ENCODE results near the gene OR52W1. TPM values are rescaled to one million over a fixed set of nuclear protein-coding genes. Genes with fewer than 3 reads are reported as not detected.

The OR52W1 gene
- total and polyA plus RNA-seq, 2 donors (not counting 1 experiment from before 2014, with no cell fraction given): not detected

GRCh38 chr11:6237761-6238302, 38.8 kb downstream of the OR52W1 start:
- no peak for DNase-seq (ENCODE audit: low read depth in 2 of 2)
- H3K4me3 ChIP-seq (replicated peaks in 1 of 4; ENCODE audit: control extremely low read depth in 1 of 4, insufficient read depth in 1 of 4, low read depth in 3 of 4, low read length in 4 of 4): no peak overlapping the region

GRCh38 chr11:6238902-6239301, 39.9 kb downstream of the OR52W1 start, which contains the start of gene CNGA4:
Gene CNGA4 (plus strand): TSS chr11:6239089. CDS start chr11:6239207, 118 bp downstream.
- H3K27me3 ChIP-seq (ENCODE audit: control insufficient read depth, insufficient read depth, low read length): peaks cover 10% of the 10 kb centered on the region
- H3K36me3 ChIP-seq (ENCODE audit: control insufficient read depth, insufficient read depth, low read length): no peaks in the 10 kb centered on the region
- H2AFZ ChIP-seq (ENCODE audit: low read length): no peak within 1 kb of the TSS
- TF ChIP-seq EZH2 (IDR thresholded peaks at IDR 0.05; ENCODE audit: low read length, missing control alignments) (no peak), CTCF (conservative IDR thresholded peaks at IDR 0.05 in 1 of 2, IDR thresholded peaks at IDR 0.05 in 1 of 2; ENCODE audit: low read depth in 1 of 2, low read length in 2 of 2) (no peak)
- H3K9me3 ChIP-seq (ENCODE audit: control insufficient read depth, insufficient read depth, low read depth, low read length): no peaks in the 10 kb centered on the region
- no peak within 1 kb of the TSS for H3K4me3 ChIP-seq (replicated peaks in 1 of 4; ENCODE audit: control extremely low read depth in 1 of 4, insufficient read depth in 1 of 4, low read depth in 3 of 4, low read length in 4 of 4)
- no peak within 1 kb of the TSS for H3K27ac ChIP-seq (ENCODE audit: insufficient read depth, low read length)
- H3K4me2 ChIP-seq (ENCODE audit: extremely low read depth, insufficient read depth, low read length): no peak within 1 kb of the TSS
- no peak for DNase-seq (ENCODE audit: low read depth in 2 of 2)
- no peaks in the 10 kb centered on the region for H4K20me1 ChIP-seq (ENCODE audit: control insufficient read depth, extremely low read depth, insufficient read depth, low read length)
- no peak within 1 kb of the TSS for H3K9ac ChIP-seq (ENCODE audit: insufficient read depth, low read length)
- no peaks in the 10 kb centered on the region for H3K4me1 ChIP-seq (ENCODE audit: control insufficient read depth, extremely low read depth, insufficient read depth, low read length)
- peaks cover 4% of the 10 kb centered on the region for H3K79me2 ChIP-seq (ENCODE audit: control insufficient read depth, insufficient read depth, low read length)

More at GRCh38 chr11:6237761-6238302, 38.8 kb downstream of the OR52W1 start:
- Histone ChIP-seq H3K4me2 (ENCODE audit: extremely low read depth, insufficient read depth, low read length) (no peak overlapping the region), H3K9me3 (ENCODE audit: control insufficient read depth, insufficient read depth, low read depth, low read length) (no peaks in the 10 kb centered on the region), H4K20me1 (ENCODE audit: control insufficient read depth, extremely low read depth, insufficient read depth, low read length) (no peaks in the 10 kb centered on the region), H3K27ac (ENCODE audit: insufficient read depth, low read length) (no peak overlapping the region), H3K9ac (ENCODE audit: insufficient read depth, low read length) (no peak overlapping the region), H2AFZ (ENCODE audit: low read length) (no peak overlapping the region), H3K36me3 (ENCODE audit: control insufficient read depth, insufficient read depth, low read length) (no peaks in the 10 kb centered on the region), H3K27me3 (ENCODE audit: control insufficient read depth, insufficient read depth, low read length) (peaks cover 10% of the 10 kb centered on the region), H3K79me2 (ENCODE audit: control insufficient read depth, insufficient read depth, low read length) (peaks cover 13% of the 10 kb centered on the region), H3K4me1 (ENCODE audit: control insufficient read depth, extremely low read depth, insufficient read depth, low read length) (no peaks in the 10 kb centered on the region)
- no peak for TF ChIP-seq EZH2 (IDR thresholded peaks at IDR 0.05; ENCODE audit: low read length, missing control alignments)
- TF ChIP-seq CTCF (conservative IDR thresholded peaks at IDR 0.05 in 1 of 2, IDR thresholded peaks at IDR 0.05 in 1 of 2; ENCODE audit: low read depth in 1 of 2, low read length in 2 of 2): no peak

DNA sequence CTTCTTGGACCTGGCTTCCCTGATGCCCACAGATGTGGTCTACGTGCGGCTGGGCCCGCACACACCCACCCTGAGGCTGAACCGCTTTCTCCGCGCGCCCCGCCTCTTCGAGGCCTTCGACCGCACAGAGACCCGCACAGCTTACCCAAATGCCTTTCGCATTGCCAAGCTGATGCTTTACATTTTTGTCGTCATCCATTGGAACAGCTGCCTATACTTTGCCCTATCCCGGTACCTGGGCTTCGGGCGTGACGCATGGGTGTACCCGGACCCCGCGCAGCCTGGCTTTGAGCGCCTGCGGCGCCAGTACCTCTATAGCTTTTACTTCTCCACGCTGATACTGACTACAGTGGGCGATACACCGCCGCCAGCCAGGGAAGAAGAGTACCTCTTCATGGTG, 41.1 kb downstream of the OR52W1 start:
- no peak overlapping the region for H3K9ac ChIP-seq (ENCODE audit: insufficient read depth, low read length)
- DNase-seq (ENCODE audit: low read depth in 2 of 2): no peak
- TF ChIP-seq EZH2 (IDR thresholded peaks at IDR 0.05; ENCODE audit: low read length, missing control alignments) (no peak), CTCF (conservative IDR thresholded peaks at IDR 0.05 in 1 of 2, IDR thresholded peaks at IDR 0.05 in 1 of 2; ENCODE audit: low read depth in 1 of 2, low read length in 2 of 2) (no peak)

More for the DNA sequence above, 41.1 kb downstream of the OR52W1 start:
- peaks cover 13% of the 10 kb centered on the region for H3K27me3 ChIP-seq (ENCODE audit: control insufficient read depth, insufficient read depth, low read length)
- H3K27ac ChIP-seq (ENCODE audit: insufficient read depth, low read length): no peak overlapping the region
- no peak overlapping the region for H2AFZ ChIP-seq (ENCODE audit: low read length)
- H3K36me3 ChIP-seq (ENCODE audit: control insufficient read depth, insufficient read depth, low read length): no peaks in the 10 kb centered on the region
- H3K4me2 ChIP-seq (ENCODE audit: extremely low read depth, insufficient read depth, low read length): no peak overlapping the region
- H3K9me3 ChIP-seq (ENCODE audit: control insufficient read depth, insufficient read depth, low read depth, low read length): no peaks in the 10 kb centered on the region
- H3K4me1 ChIP-seq (ENCODE audit: control insufficient read depth, extremely low read depth, insufficient read depth, low read length): no peaks in the 10 kb centered on the region
- no peaks in the 10 kb centered on the region for H4K20me1 ChIP-seq (ENCODE audit: control insufficient read depth, extremely low read depth, insufficient read depth, low read length)
- H3K4me3 ChIP-seq (replicated peaks in 1 of 4; ENCODE audit: control extremely low read depth in 1 of 4, insufficient read depth in 1 of 4, low read depth in 3 of 4, low read length in 4 of 4): no peak overlapping the region
- no peaks in the 10 kb centered on the region for H3K79me2 ChIP-seq (ENCODE audit: control insufficient read depth, insufficient read depth, low read length)

All from fibroblast of lung (primary cell).